ENCODE measurements around the gene MGAT3.

DNA sequence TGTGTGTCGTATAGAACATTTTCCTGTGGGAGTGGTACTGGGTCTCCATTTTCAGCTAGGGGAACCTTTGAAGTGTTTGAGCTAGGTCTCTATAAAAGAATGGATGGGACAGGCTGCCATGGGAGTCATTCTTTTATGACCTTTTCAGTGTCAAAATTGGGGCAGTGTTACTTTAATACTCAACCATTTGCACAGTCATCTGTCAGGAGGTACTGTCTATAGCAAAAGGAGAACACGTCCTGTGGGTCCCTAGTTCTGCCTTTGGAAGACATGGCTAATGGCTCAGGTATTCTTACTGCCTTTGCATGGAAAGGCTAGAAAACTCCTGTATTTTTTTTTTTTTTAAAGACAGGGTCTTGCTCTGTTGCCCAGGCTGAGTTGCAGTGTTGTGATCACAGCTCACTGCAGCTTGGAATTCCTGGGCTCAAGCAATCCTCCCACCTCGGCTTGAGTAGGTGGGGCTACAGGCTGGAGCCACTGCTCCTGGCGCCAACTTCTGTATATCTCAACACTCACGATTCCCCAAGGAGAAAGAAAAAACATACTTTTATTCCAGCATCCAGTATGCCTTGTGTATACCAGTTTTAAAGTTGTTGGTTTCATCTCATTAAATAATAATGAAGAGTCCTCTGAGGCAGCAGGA is 61.5 kb downstream of the MGAT3 start:
- TF ChIP-seq YY1 (IDR thresholded peaks at IDR 0.05; ENCODE audit: insufficient read depth, insufficient read length) = no peak
- no peak for TF ChIP-seq SUZ12 (IDR thresholded peaks at IDR 0.05; ENCODE audit: extremely low read depth, insufficient read depth, insufficient read length)
- TF ChIP-seq ZNF274 (IDR thresholded peaks at IDR 0.05; ENCODE audit: low read depth, low read length) = no peak

Measured in NT2/D1 (cell line).